ENCODE data around the gene OSM.
"Not testable (repeated sequence)": the region's sequence is repeated elsewhere in the genome, so short reads cannot be mapped to it uniquely, and the experiment has no call there.

OSM gene

DNA sequence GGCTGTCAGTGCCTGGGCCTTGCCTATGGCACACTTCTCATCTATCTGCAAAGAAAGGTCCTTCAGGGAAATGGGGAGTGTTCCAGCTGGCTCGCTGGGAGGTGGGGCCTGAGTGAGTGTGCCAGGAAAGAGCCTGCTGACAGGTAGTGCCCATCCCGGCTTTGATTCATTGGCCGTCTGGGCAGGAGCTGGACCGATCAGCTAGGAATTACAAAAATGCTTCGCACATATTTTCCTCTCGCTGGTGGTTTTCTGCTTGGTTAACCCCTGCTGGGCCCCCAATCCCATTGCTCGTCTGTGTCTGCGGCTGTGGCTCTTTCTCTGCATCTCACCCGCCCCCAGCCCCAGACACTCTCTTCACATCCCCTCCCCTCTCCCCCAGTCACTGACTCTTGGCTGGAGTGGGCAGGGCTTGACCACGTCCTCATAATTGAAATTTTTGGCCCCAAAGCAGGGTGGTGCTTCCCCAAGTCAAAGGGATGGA, 30.9 kb downstream of the OSM start:
- CTCF ChIA-PET, result interaction anchor here (1.2 kb wide), 1 partner anchor 20 kb away, joined by 5 read pairs; no protein-coding TSS in a partner anchor
- TF ChIP-seq FOXA1 (IDR thresholded peaks at IDR 0.05) (no peak), BHLHE40 (IDR thresholded peaks at IDR 0.05; ENCODE audit: borderline replicate concordance) (no peak), ZNF384 (IDR thresholded peaks at IDR 0.05) (no peak), FOXK2 (IDR thresholded peaks at IDR 0.05) (no peak), TARDBP (IDR thresholded peaks at IDR 0.05) (no peak), HDGF (IDR thresholded peaks at IDR 0.05; ENCODE audit: borderline replicate concordance) (no peak), ELF4 (IDR thresholded peaks at IDR 0.05) (no peak), SUZ12 (IDR thresholded peaks at IDR 0.05) (no peak), CTBP1 (IDR thresholded peaks at IDR 0.05; ENCODE audit: borderline replicate concordance) (no peak), SP1 (IDR thresholded peaks at IDR 0.05) (no peak), LEF1 (IDR thresholded peaks at IDR 0.05; ENCODE audit: borderline replicate concordance) (no peak), FOXM1 (IDR thresholded peaks at IDR 0.05; ENCODE audit: borderline replicate concordance) (no peak), ARNT (IDR thresholded peaks at IDR 0.05) (no peak), L3MBTL2 (conservative IDR thresholded peaks at IDR 0.05) (no peak), NFRKB (IDR thresholded peaks at IDR 0.05) (no peak)
- TF ChIP-seq, protein P1, sequence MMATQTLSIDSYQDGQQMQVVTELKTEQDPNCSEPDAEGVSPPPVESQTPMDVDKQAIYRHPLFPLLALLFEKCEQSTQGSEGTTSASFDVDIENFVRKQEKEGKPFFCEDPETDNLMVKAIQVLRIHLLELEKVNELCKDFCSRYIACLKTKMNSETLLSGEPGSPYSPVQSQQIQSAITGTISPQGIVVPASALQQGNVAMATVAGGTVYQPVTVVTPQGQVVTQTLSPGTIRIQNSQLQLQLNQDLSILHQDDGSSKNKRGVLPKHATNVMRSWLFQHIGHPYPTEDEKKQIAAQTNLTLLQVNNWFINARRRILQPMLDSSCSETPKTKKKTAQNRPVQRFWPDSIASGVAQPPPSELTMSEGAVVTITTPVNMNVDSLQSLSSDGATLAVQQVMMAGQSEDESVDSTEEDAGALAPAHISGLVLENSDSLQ (IDR thresholded peaks at IDR 0.05), result no peak
- POLR2A ChIA-PET, result no interaction called here
- DNase-seq (ENCODE audit: extremely low spot score), result no peak

DNA sequence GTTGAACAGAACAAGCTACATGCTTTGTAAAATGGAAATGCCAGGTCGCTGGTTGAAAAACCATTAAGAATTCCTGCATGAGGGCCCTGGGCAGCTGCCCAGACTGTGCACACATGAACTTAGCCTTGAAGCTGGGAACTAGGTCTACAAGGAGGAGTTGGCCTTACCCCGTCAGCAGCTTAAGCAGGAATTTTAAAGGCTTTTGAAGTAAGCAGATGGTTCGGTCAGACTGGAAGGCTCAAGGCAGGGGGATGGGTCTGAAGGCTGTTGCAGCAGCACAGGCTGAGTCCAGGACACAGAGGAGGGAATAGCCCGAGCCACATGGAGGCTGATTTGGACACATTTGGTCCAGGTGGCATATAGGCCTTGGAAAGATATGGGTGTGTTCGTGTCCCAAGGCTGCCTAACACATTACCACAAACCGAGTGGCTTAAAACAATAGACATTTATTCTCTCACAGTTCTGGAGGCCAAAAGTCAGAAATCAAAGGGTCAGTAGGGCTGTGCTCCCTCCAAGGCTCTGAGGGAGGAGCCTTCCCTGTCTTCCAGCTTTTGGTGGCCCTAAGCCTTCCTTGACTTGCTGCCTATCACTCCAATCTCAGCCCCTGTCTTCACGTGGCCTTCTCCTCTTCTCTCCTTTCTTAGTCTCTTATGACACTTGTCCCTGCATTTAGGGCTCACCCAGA, 31.7 kb downstream of the OSM start:
- no peak for DNase-seq (ENCODE audit: extremely low spot score)
- TF ChIP-seq HDGF (IDR thresholded peaks at IDR 0.05; ENCODE audit: borderline replicate concordance) (no peak), FOXK2 (IDR thresholded peaks at IDR 0.05) (no peak), ARNT (IDR thresholded peaks at IDR 0.05) (no peak)
- CTCF ChIA-PET, result interaction anchor here (1.2 kb wide), 1 partner anchor 21 kb away, joined by 5 read pairs; no protein-coding TSS in a partner anchor
- POLR2A ChIA-PET, result no interaction called here

DNA sequence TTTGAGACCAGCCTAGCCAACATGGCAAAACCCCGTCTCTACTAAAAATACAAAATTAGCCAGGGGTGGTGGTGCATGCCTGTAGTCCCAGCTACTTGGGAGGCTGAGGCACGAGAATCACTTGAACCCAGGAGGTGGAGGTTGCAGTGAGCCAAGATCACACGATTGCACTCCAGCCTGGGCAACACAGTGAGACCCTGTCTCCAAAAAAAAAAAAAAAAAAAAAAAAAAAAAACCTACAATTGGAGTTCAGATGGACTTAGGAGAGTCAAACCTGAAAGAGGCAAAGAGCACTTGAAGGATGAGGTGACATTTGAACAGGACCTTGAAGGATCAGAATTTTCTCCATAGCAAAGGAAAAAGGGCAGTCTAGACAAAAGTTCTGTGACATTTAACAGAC, 32.3 kb downstream of the OSM start:
- TF ChIP-seq ZNF384 (IDR thresholded peaks at IDR 0.05), result peak; percentile 60
- DNase-seq (ENCODE audit: extremely low spot score); CTCF ChIA-PET; POLR2A ChIA-PET: not testable (repeated sequence)

DNA sequence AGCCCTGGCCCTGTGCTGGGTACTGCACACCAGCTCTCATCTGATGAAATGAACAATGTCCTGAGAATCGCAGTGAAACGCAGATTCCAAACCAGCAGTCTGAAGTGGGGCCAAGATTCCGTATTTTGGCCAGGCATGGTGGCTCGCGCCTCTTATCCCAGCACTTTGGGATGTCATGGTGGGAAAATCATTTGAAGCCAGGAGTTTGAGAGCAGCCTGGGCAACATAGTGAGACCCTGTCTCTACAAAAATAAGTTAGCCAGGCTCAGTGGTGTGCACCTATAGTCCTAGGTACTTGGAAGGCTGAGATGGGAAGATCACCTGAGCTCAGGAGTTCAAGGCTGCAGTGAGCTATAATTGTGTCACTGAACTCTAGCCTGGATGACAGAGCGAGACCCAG, 33.1 kb downstream of the OSM start:
- ChIA-PET POLR2A (no interaction called here), CTCF (interaction anchor here (0.5 kb wide), 1 partner anchor 55 kb away, joined by 3 read pairs; no protein-coding TSS in a partner anchor)
- DNase-seq (ENCODE audit: extremely low spot score), result no peak
- TF ChIP-seq, protein P1 (IDR thresholded peaks at IDR 0.05), result no peak
- TF ChIP-seq ZNF384 (IDR thresholded peaks at IDR 0.05), result no peak
- no peak for TF ChIP-seq FOXM1 (IDR thresholded peaks at IDR 0.05; ENCODE audit: borderline replicate concordance)
- no peak for TF ChIP-seq LEF1 (IDR thresholded peaks at IDR 0.05; ENCODE audit: borderline replicate concordance)

DNA sequence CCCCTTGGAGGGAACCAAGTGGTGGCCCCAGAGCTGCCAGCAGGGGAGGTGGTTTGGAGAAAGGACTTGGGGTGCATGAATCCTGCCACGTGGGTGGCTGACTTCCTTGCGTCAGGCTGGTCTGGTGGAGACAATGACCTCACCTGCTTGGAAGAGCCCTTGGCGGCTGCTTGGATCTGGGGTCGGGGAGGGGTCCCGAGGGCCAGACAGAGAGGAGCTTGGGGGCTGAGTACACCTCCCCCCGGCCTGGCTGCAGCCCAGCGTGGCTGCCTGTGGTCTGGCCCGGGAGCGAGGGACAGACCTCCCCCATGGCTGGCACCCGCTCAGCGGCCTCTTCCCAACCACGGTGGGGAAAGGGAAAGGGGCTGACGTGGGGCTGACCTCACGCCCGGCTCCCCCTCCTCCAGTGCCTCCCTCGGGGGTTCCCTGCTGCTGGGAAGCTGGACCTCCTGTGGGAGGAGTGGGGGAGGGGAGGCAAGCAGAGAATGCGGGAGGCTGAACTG, 33.9 kb downstream of the OSM start:
- POLR2A ChIA-PET, result no interaction called here

DNA sequence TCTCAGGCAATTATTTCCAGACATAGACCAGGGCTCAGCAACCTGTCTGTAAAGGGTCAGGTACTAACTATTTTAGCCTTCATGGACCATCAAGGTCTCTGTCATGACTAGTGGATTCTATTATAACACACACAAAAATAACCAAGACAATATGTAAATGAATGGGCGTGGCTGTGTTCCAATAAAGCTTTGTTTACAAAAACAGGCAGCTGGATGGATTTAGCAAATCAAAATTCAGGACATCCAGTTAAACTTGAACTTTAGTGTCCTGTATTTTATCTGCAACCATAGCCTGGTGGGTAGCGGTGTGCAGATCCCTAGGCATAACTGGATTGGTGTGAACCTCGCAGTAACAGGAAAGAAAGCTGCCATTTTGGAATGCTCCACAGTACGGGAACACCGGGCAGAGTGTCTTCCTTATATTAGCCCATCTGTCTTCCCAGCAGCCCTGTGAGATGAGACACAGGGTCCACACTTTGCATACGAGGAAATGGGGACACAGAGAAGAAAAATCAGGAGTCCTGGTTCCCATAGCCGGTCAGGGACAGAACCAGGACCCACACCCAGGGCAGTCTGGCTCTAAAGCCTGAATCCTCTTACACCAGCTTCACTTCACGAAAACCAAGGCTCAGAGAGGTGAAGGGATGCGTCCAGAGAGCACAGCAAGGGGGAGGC, 35.7 kb downstream of the OSM start:
- POLR2A ChIA-PET, result no interaction called here
- DNase-seq (ENCODE audit: extremely low spot score), result no peak
- CTCF ChIA-PET, result no interaction called here
- no peak for TF ChIP-seq ZNF384 (IDR thresholded peaks at IDR 0.05)

More for the DNA sequence above, 33.9 kb downstream of the OSM start:
- no peak for TF ChIP-seq L3MBTL2 (conservative IDR thresholded peaks at IDR 0.05)
- TF ChIP-seq ARNT (IDR thresholded peaks at IDR 0.05), result no peak
- no peak for TF ChIP-seq CTBP1 (IDR thresholded peaks at IDR 0.05; ENCODE audit: borderline replicate concordance)
- TF ChIP-seq FOXM1 (IDR thresholded peaks at IDR 0.05; ENCODE audit: borderline replicate concordance), result no peak
- TF ChIP-seq, protein P1 (IDR thresholded peaks at IDR 0.05), result no peak
- TF ChIP-seq NFRKB (IDR thresholded peaks at IDR 0.05), result no peak
- no peak for TF ChIP-seq HDGF (IDR thresholded peaks at IDR 0.05; ENCODE audit: borderline replicate concordance)
- no peak for TF ChIP-seq SUZ12 (IDR thresholded peaks at IDR 0.05)
- no peak for TF ChIP-seq ZNF384 (IDR thresholded peaks at IDR 0.05)
- CTCF ChIA-PET, result interaction anchor here (0.5 kb wide), 1 partner anchor 54 kb away, joined by 3 read pairs; no protein-coding TSS in a partner anchor
- DNase-seq (ENCODE audit: extremely low spot score), result no peak

DNA sequence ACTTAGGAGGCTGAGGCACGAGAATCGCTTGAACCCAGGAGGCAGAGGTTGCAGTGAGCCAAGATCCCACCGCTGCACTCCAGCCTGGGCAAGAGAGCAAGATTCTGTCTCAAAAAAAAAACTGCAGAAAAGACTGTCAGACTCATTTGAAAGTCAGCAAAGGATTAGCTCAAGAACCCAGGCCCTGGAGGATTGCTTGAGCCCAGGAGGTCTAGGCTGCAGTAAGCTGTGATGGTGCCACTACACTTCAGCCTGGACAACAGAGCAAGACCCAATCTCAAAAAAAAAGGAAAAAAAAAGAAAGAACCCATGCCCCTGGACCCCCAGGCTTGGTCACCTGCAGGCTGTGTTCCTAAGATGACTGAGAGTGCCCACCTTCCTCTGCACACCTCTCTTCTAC, 36.3 kb downstream of the OSM start:
- ChIA-PET POLR2A (no interaction called here), CTCF (no interaction called here)
- TF ChIP-seq L3MBTL2 (conservative IDR thresholded peaks at IDR 0.05) (no peak), SUZ12 (IDR thresholded peaks at IDR 0.05) (no peak), NFRKB (IDR thresholded peaks at IDR 0.05) (no peak)
- DNase-seq (ENCODE audit: extremely low spot score), result no peak

Data from HEK293T (cell line).